WTC11 (cell line): ENCODE measurements around the gene CMKLR1. TPM values are rescaled to one million over a fixed set of nuclear protein-coding genes. Genes with fewer than 3 reads are reported as not detected.

Experiments used
- ATAC-seq: fragments of 200-7000 bp; cut with Tn5 transposase; 2 replicates; pipeline ENCODE4 v1.10.0; 2021; ENCODE audit warnings: mild to moderate bottlenecking, moderate library complexity
- CTCF ChIA-PET: fragments of 300-600 bp; sonication (Branson Sonifier 250); formaldehyde crosslinking; loops from one replicate; lab custom pipeline; 2021; ENCODE audit warnings: antibody characterized with exemption; lab: Charles Lee
- POLR2A ChIA-PET: fragments of 350-600 bp; sonication (Branson Sonifier 250); formaldehyde crosslinking; loops from one replicate; lab custom pipeline; 2021; ENCODE audit warnings: antibody characterized with exemption; lab: Charles Lee
- DNase-seq: peaks from one replicate; pipeline ENCODE4 v3.0.0; 2021; ENCODE audit warnings: low spot score
- H3K27ac Mint-ChIP-seq: 2 replicates; pipeline ENCODE4 v1.8.0; 2021; ENCODE audit warnings: mixed read lengths
- H3K27me3 Mint-ChIP-seq: 2 replicates; pipeline ENCODE4 v1.8.0; 2021; ENCODE audit warnings: low read depth, mild to moderate bottlenecking, moderate library complexity, mixed read lengths
- H3K36me3 Mint-ChIP-seq: 2 replicates; pipeline ENCODE4 v1.8.0; 2021; ENCODE audit warnings: mixed read lengths
- H3K4me1 Mint-ChIP-seq: 2 replicates; pipeline ENCODE4 v1.8.0; 2022; ENCODE audit warnings: mixed read lengths
- H3K4me3 Mint-ChIP-seq: 2 replicates; pipeline ENCODE4 v1.8.0; 2021; ENCODE audit warnings: mild to moderate bottlenecking, moderate library complexity, mixed read lengths
- H3K9me3 Mint-ChIP-seq: 2 replicates; pipeline ENCODE4 v1.8.0; 2021; ENCODE audit warnings: mixed read lengths
- CREM ChIP-seq: sonication (generic); formaldehyde crosslinking; IDR thresholded peaks from 2 replicates; pipeline ENCODE4 v1.8.1; 2022; ENCODE audit warnings: mild to moderate bottlenecking, missing genetic modification reagents, moderate library complexity
- FOXP1 ChIP-seq: sonication (generic); formaldehyde crosslinking; IDR thresholded peaks from 2 replicates; pipeline ENCODE4 v1.8.0; 2022; ENCODE audit warnings: missing genetic modification reagents, mild to moderate bottlenecking, moderate library complexity, borderline replicate concordance
- FOXP4 ChIP-seq: sonication (generic); formaldehyde crosslinking; IDR thresholded peaks from 2 replicates; pipeline ENCODE4 v1.8.0; 2022; ENCODE audit warnings: mild to moderate bottlenecking, missing genetic modification reagents
- HMGA2 ChIP-seq: fragments of 250-450 bp; sonication (Bioruptor Pico); IDR thresholded peaks from 2 replicates; pipeline ENCODE4 v1.4.0; 2021; ENCODE audit warnings: mild to moderate bottlenecking, moderate library complexity
- IRF1 ChIP-seq: sonication (generic); formaldehyde crosslinking; IDR thresholded peaks from 2 replicates; pipeline ENCODE4 v1.8.0; 2023; ENCODE audit warnings: missing genetic modification reagents
- JUN ChIP-seq: sonication (generic); formaldehyde crosslinking; IDR thresholded peaks from 2 replicates; pipeline ENCODE4 v1.8.0; 2023; ENCODE audit warnings: mild to moderate bottlenecking, missing genetic modification reagents
- KAT7 ChIP-seq: sonication (generic); formaldehyde crosslinking; IDR thresholded peaks from 2 replicates; pipeline ENCODE4 v1.8.1; 2023; ENCODE audit warnings: missing genetic modification reagents, mild to moderate bottlenecking, borderline replicate concordance
- MAX ChIP-seq: sonication (generic); formaldehyde crosslinking; IDR thresholded peaks from 2 replicates; pipeline ENCODE4 v1.8.0; 2022; ENCODE audit warnings: mild to moderate bottlenecking, missing genetic modification reagents
- NFYB ChIP-seq: sonication (generic); formaldehyde crosslinking; conservative IDR thresholded peaks from 2 replicates; pipeline ENCODE4 v1.8.0; 2022; ENCODE audit warnings: low read depth, missing genetic modification reagents
- RORB ChIP-seq: fragments of 250-450 bp; sonication (Bioruptor Pico); IDR thresholded peaks from 2 replicates; pipeline ENCODE4 v1.9.0; 2021; ENCODE audit warnings: mild to moderate bottlenecking
- USF1 ChIP-seq: sonication (generic); formaldehyde crosslinking; IDR thresholded peaks from 2 replicates; pipeline ENCODE4 v1.8.0; 2022; ENCODE audit warnings: mild to moderate bottlenecking, missing genetic modification reagents
- ZBTB21 ChIP-seq: sonication (generic); formaldehyde crosslinking; IDR thresholded peaks from 2 replicates; pipeline ENCODE4 v1.8.1; 2023; ENCODE audit warnings: mild to moderate bottlenecking, missing genetic modification reagents, borderline replicate concordance
- ZNF512 ChIP-seq: sonication (generic); formaldehyde crosslinking; IDR thresholded peaks from 2 replicates; pipeline ENCODE4 v1.8.1; 2022; ENCODE audit warnings: missing genetic modification reagents, borderline replicate concordance
- ZNF532 ChIP-seq: fragments of 250-450 bp; sonication (Bioruptor Pico); IDR thresholded peaks from 2 replicates; pipeline ENCODE4 v1.9.0; 2021; ENCODE audit warnings: mild to moderate bottlenecking, borderline replicate concordance
- total RNA-seq: library from RNA; stranded (reverse); gene quantifications from 3 replicates; pipeline ENCODE4 v1.2.3, GENCODE V29; 2021

The CMKLR1 gene
- total RNA-seq, 1 experiment from 2014 or later: 1.6 TPM

GRCh38 chr12:108370415-108370814, 31.3 kb upstream of the CMKLR1 start (continued):
- TF ChIP-seq MAX (CRISPR knock-in tag) (no peak), FOXP4 (CRISPR knock-in tag) (no peak), CREM (no peak), ZNF532 (CRISPR knock-in tag) (no peak), FOXP1 (CRISPR knock-in tag) (no peak), IRF1 (CRISPR knock-in tag) (no peak)

GRCh38 chr12:108369736-108370396, 30.8 kb upstream of the CMKLR1 start:
- TF ChIP-seq IRF1 (CRISPR knock-in tag): no peak
- POLR2A ChIA-PET: interaction anchor here (1.0 kb wide), 1 partner anchor 129 kb away, joined by 3 read pairs; no protein-coding TSS in a partner anchor
- no peak for DNase-seq
- no peaks in the 10 kb centered on the region for H3K27me3 Mint-ChIP-seq
- H3K9me3 Mint-ChIP-seq: peaks cover 24% of the 10 kb centered on the region
- ATAC-seq: no peak
- no peak overlapping the region for H3K27ac Mint-ChIP-seq
- CTCF ChIA-PET: interaction anchor here (0.6 to 2.1 kb wide), 9 partner anchors 9 to 432 kb away, joined by 3 to 6 read pairs (median 3); no protein-coding TSS in a partner anchor
- peaks cover 21% of the 10 kb centered on the region for H3K36me3 Mint-ChIP-seq
- H3K4me1 Mint-ChIP-seq: peaks cover 10% of the 10 kb centered on the region
- H3K4me3 Mint-ChIP-seq: no peak overlapping the region

GRCh38 chr12:108368089-108368488, 29.0 kb upstream of the CMKLR1 start:
- POLR2A ChIA-PET: no interaction called here
- CTCF ChIA-PET: no interaction called here
- peaks cover 5% of the 10 kb centered on the region; the same call in 1 of the 2 replicates for H3K36me3 Mint-ChIP-seq

More at GRCh38 chr12:108368089-108368488, 29.0 kb upstream of the CMKLR1 start:
- Mint-ChIP-seq H3K4me3 (no peak overlapping the region), H3K27me3 (no peaks in the 10 kb centered on the region), H3K4me1 (peaks cover 10% of the 10 kb centered on the region), H3K27ac (no peak overlapping the region), H3K9me3 (peaks cover 12% of the 10 kb centered on the region)
- ATAC-seq (no peak), DNase-seq (no peak)
- TF ChIP-seq JUN (CRISPR knock-in tag) (no peak), RORB (CRISPR knock-in tag) (no peak), FOXP4 (CRISPR knock-in tag) (no peak), NFYB (no peak), KAT7 (CRISPR knock-in tag) (no peak), HMGA2 (no peak), ZNF512 (no peak), USF1 (CRISPR knock-in tag) (no peak), ZBTB21 (no peak)
